Right cardiac atrium (tissue), 5 donors: ENCODE measurements around the gene FAM43B. TPM values are rescaled to one million over a fixed set of nuclear protein-coding genes. Genes with fewer than 3 reads are reported as not detected.
A peak's percentile ranks its signal among the peaks of the same experiment; 100 is the strongest.

Experiments used
- ATAC-seq, 2 donors: fragments of 200-7000 bp; cut with Tn5 transposase; one replicate each; pipeline versions ENCODE4 v1.8.0 to v1.9.1; 2020; ENCODE audit warnings: moderate library complexity in 2 of 2, mild to moderate bottlenecking in 1 of 2
- DNase-seq, 3 donors: peaks; one replicate each; pipeline ENCODE4 v3.0.0-alpha.2; 2020
- H3K27ac ChIP-seq: one replicate; pipeline ENCODE4 v1.5.1; 2013; ENCODE audit warnings: mild to moderate bottlenecking, low read length, control low read depth, moderate library complexity
- H3K27me3 ChIP-seq: one replicate; pipeline ENCODE4 v1.6.1; 2013; ENCODE audit not compliant: control insufficient read depth, insufficient read depth
- H3K4me1 ChIP-seq: one replicate; pipeline ENCODE4 v1.6.1; 2013; ENCODE audit warnings: low read length; ENCODE audit not compliant: control insufficient read depth, insufficient read depth
- H3K4me3 ChIP-seq: one replicate; pipeline ENCODE4 v1.5.1; 2013; ENCODE audit warnings: low read length, control low read depth
- H3K9me3 ChIP-seq: one replicate; pipeline ENCODE4 v1.6.1; 2013; ENCODE audit warnings: low read length; ENCODE audit not compliant: control insufficient read depth
- WGBS: extraction: QIAGEN DNeasy Blood & Tissue Kit; methylation state at CpG from one replicate; pipeline ENCODE4 v1.1.7; 2013; 5-methylcytosine and 5-hydroxymethylcytosine counted together
- intact Hi-C, 4 donors: fragments of 100-400 bp; cut with DNase I; formaldehyde crosslinking; loops; one replicate each; pipeline versions ENCODE4 v1.11.0 to v1.14.0; 2022 to 2023
- polyA plus RNA-seq: library from polyadenylated mRNA; stranded (reverse); fragments of 200-250 nt; gene quantifications from one replicate; pipeline ENCODE4 v1.2.3, GENCODE V29; 2013
- total RNA-seq, 4 donors: library from RNA; stranded (reverse); fragmentation: NEBNext Ultra II Directional; extraction: Animal tissue kit (Norgen Biotek cat#: 25700); gene quantifications; one replicate each; pipeline ENCODE4 v1.2.1, GENCODE V29; 2021
- donor health status: healthy with polysubstance abuse.
- donor health status: DM: no; HTN: yes; CAD: no.
- donor health status: DM: no; HTN: no; CAD: no.
- donor health status: DM: no; HTN: yes; CAD: no; lungs with severe emphysema.
- donor health status: DM: yes; HTN: yes; CAD: no.

The FAM43B gene
- total and polyA plus RNA-seq, 5 donors = 1.3 to 3.6 (median 1.9) TPM

- Histone ChIP-seq H3K4me1 (no peaks in the 10 kb centered on the region), H3K27me3 (no peaks in the 10 kb centered on the region), H3K4me3 (no peak overlapping the region), H3K27ac (no peak overlapping the region), H3K9me3 (no peaks in the 10 kb centered on the region)
- ATAC-seq = no peak
- no peak for DNase-seq
- intact Hi-C loops = loop anchor here in 2 of 4 donors (5.0 kb wide), 2 partner anchors 101 to 111 kb away; no protein-coding TSS in a partner anchor
- 86% methylated on average over 6 of the region's 6 CpGs for WGBS
These were observed 26.1 kb upstream of the FAM43B start for GRCh38 chr1:20526267-20526666.

- Histone ChIP-seq H3K27me3 (no peaks in the 10 kb centered on the region), H3K4me3 (no peak overlapping the region), H3K27ac (no peak overlapping the region), H3K4me1 (no peaks in the 10 kb centered on the region), H3K9me3 (no peaks in the 10 kb centered on the region)
- ATAC-seq (no peak), DNase-seq (peak in 1 of 3 donors; percentile 56)
- intact Hi-C loops = loop anchor here in 2 of 4 donors (5.0 kb wide), 2 partner anchors 99 to 109 kb away; no protein-coding TSS in a partner anchor
- WGBS = 58% methylated on average over 7 of the region's 7 CpGs
These were observed 24.2 kb upstream of the FAM43B start for GRCh38 chr1:20528221-20528620.

GRCh38 chr1:20530306-20530705 is 22.1 kb upstream of the FAM43B start:
- no peaks in the 10 kb centered on the region for H3K9me3 ChIP-seq
- intact Hi-C loops = no loop called here
- no peak overlapping the region for H3K27ac ChIP-seq
- H3K27me3 ChIP-seq = no peaks in the 10 kb centered on the region
- ATAC-seq (peak in 1 of 2 donors; percentile 66), DNase-seq (no peak)
- no peak overlapping the region for H3K4me3 ChIP-seq
- 29% methylated on average over 8 of the region's 8 CpGs for WGBS
- H3K4me1 ChIP-seq = peaks cover 3% of the 10 kb centered on the region

- intact Hi-C loops = no loop called here
- 68% methylated on average over 6 of the region's 6 CpGs for WGBS
- no peak overlapping the region for H3K27ac ChIP-seq
- H3K9me3 ChIP-seq = no peaks in the 10 kb centered on the region
- H3K27me3 ChIP-seq = no peaks in the 10 kb centered on the region
- no peak for DNase-seq
- H3K4me1 ChIP-seq = peaks cover 3% of the 10 kb centered on the region
- H3K4me3 ChIP-seq = no peak overlapping the region
- no peak for ATAC-seq
These were observed 21.5 kb upstream of the FAM43B start for GRCh38 chr1:20530901-20531300.

- Histone ChIP-seq H3K9me3 (no peaks in the 10 kb centered on the region), H3K4me1 (peaks cover 3% of the 10 kb centered on the region), H3K4me3 (no peak overlapping the region), H3K27ac (no peak overlapping the region), H3K27me3 (no peaks in the 10 kb centered on the region)
- WGBS = 77% methylated on average over 4 of the region's 4 CpGs
- ATAC-seq = no peak
- intact Hi-C loops = no loop called here
- DNase-seq = no peak
These were observed 18.7 kb upstream of the FAM43B start for GRCh38 chr1:20533635-20534034.

- H3K27me3 ChIP-seq = no peaks in the 10 kb centered on the region
- H3K4me1 ChIP-seq = peaks cover 3% of the 10 kb centered on the region
- no peaks in the 10 kb centered on the region for H3K9me3 ChIP-seq
- intact Hi-C loops = no loop called here
- H3K27ac ChIP-seq = no peak overlapping the region
- WGBS = 43% methylated on average over 12 of the region's 12 CpGs
- peak; percentile 72 to 75 for ATAC-seq
- peak in 1 of 3 donors; percentile 47 for DNase-seq
- H3K4me3 ChIP-seq = no peak overlapping the region
These were observed 17.5 kb upstream of the FAM43B start for GRCh38 chr1:20534659-20535417.

GRCh38 chr1:20538227-20538626 is 14.1 kb upstream of the FAM43B start:
- no peaks in the 10 kb centered on the region for H3K27me3 ChIP-seq
- intact Hi-C loops = no loop called here
- WGBS = 48% methylated on average over 2 of the region's 2 CpGs
- H3K9me3 ChIP-seq = no peaks in the 10 kb centered on the region
- no peak overlapping the region for H3K4me3 ChIP-seq
- no peak overlapping the region for H3K27ac ChIP-seq
- ATAC-seq (no peak), DNase-seq (no peak)
- peaks cover 3% of the 10 kb centered on the region for H3K4me1 ChIP-seq

- intact Hi-C loops = no loop called here
- H3K27me3 ChIP-seq = no peaks in the 10 kb centered on the region
- 82% methylated on average over 3 of the region's 3 CpGs for WGBS
- no peak for DNase-seq
- H3K27ac ChIP-seq = no peak overlapping the region
- peaks cover 3% of the 10 kb centered on the region for H3K4me1 ChIP-seq
- H3K4me3 ChIP-seq = no peak overlapping the region
- H3K9me3 ChIP-seq = no peaks in the 10 kb centered on the region
- ATAC-seq = no peak
These were observed 13.4 kb upstream of the FAM43B start for GRCh38 chr1:20538760-20539551.

- no peaks in the 10 kb centered on the region for H3K4me1 ChIP-seq
- H3K27me3 ChIP-seq = no peaks in the 10 kb centered on the region
- H3K27ac ChIP-seq = no peak overlapping the region
- 65% methylated on average over 1 of the region's 1 CpG for WGBS
- intact Hi-C loops = no loop called here
- DNase-seq (no peak), ATAC-seq (no peak)
- H3K9me3 ChIP-seq = no peaks in the 10 kb centered on the region
- no peak overlapping the region for H3K4me3 ChIP-seq
These were observed 12.1 kb upstream of the FAM43B start for GRCh38 chr1:20540281-20540680.

- Histone ChIP-seq H3K4me3 (no peak overlapping the region), H3K27me3 (no peaks in the 10 kb centered on the region), H3K9me3 (no peaks in the 10 kb centered on the region), H3K4me1 (no peaks in the 10 kb centered on the region), H3K27ac (no peak overlapping the region)
- WGBS = 89% methylated on average over 3 of the region's 3 CpGs
- no peak for DNase-seq
- no peak for ATAC-seq
- intact Hi-C loops = no loop called here
These were observed 5.7 kb upstream of the FAM43B start for GRCh38 chr1:20546637-20547036.

GRCh38 chr1:20551161-20551560 is 1.2 kb upstream of the FAM43B start:
- no peaks in the 10 kb centered on the region for H3K27me3 ChIP-seq
- H3K27ac ChIP-seq = no peak overlapping the region
- no peak overlapping the region for H3K4me3 ChIP-seq
- intact Hi-C loops = no loop called here
- WGBS = 26% methylated on average over 3 of the region's 3 CpGs
- ATAC-seq (peak in 1 of 2 donors; percentile 10), DNase-seq (no peak)
- no peaks in the 10 kb centered on the region for H3K9me3 ChIP-seq
- peaks cover 8% of the 10 kb centered on the region for H3K4me1 ChIP-seq
